Measurements from ENCODE around the gene TRAF4.

TRAF4 gene

GRCh38 chr17:28743243-28744103, at the start of gene TRAF4:
Gene TRAF4 (plus strand): TSS chr17:28744011. CDS start chr17:28744113, 102 bp downstream.
- FAIRE-seq = no peak

- no peak for FAIRE-seq
Observed at GRCh38 chr17:28698253-28698941, 45.4 kb upstream of the TRAF4 start.

- no peak for FAIRE-seq
Observed at GRCh38 chr17:28700278-28700677, 43.5 kb upstream of the TRAF4 start.

GRCh38 chr17:28700830-28701492, 42.9 kb upstream of the TRAF4 start:
- FAIRE-seq = no peak

GRCh38 chr17:28702026-28702751, 41.6 kb upstream of the TRAF4 start:
- FAIRE-seq = no peak

- no peak for FAIRE-seq
Observed at GRCh38 chr17:28702752-28703150, 41.1 kb upstream of the TRAF4 start.

GRCh38 chr17:28703552-28704218, 40.1 kb upstream of the TRAF4 start:
- FAIRE-seq = no peak

GRCh38 chr17:28704219-28704858, 39.5 kb upstream of the TRAF4 start:
- FAIRE-seq = no peak

GRCh38 chr17:28705074-28705659, 38.6 kb upstream of the TRAF4 start:
- FAIRE-seq = no peak

GRCh38 chr17:28705728-28706334, 38.0 kb upstream of the TRAF4 start:
- no peak for FAIRE-seq

- no peak for FAIRE-seq
Observed at GRCh38 chr17:28706471-28707338, 37.1 kb upstream of the TRAF4 start.

- no peak for FAIRE-seq
Observed at GRCh38 chr17:28707339-28707720, 36.5 kb upstream of the TRAF4 start.

GRCh38 chr17:28710861-28711722, 32.7 kb upstream of the TRAF4 start:
- no peak for FAIRE-seq

- no peak for FAIRE-seq
Observed at GRCh38 chr17:28711723-28712031, 32.1 kb upstream of the TRAF4 start, which contains the start of gene PROCA1. Gene PROCA1 (minus strand): TSS chr17:28711888. CDS start chr17:28711660, 228 bp downstream.

GRCh38 chr17:28712032-28712704, 31.6 kb upstream of the TRAF4 start:
- no peak for FAIRE-seq

- no peak for FAIRE-seq
Observed at GRCh38 chr17:28712705-28713415, 31.0 kb upstream of the TRAF4 start.

GRCh38 chr17:28714281-28714680, 29.5 kb upstream of the TRAF4 start:
- no peak for FAIRE-seq

- FAIRE-seq = no peak
Observed at GRCh38 chr17:28715217-28715616, 28.6 kb upstream of the TRAF4 start.

Measured in endometrium (tissue), 2 donors.